Stimulated activated CD4-positive, alpha-beta T cell treated with anti-CD3 and anti-CD28 coated beads, TNF-alpha, amount 100 ng/mL, for 4 hours (primary cell): ENCODE data around the gene SOX9.

Experiments
- DNase-seq, 3 experiments: peaks; one replicate each; pipeline ENCODE4 v3.0.0-alpha.2; 2020; ENCODE audit warnings: low read depth in 3 of 3

SOX9 gene

GRCh38 chr17:72120642-72121163 lies at the start of gene SOX9:
SOX9 (plus strand) TSS chr17:72121020; CDS start chr17:72121392, 372 bp downstream.
- DNase-seq = no peak

GRCh38 chr17:72071330-72071729 lies 49.5 kb upstream of the SOX9 start:
- no peak for DNase-seq

- DNase-seq = no peak
These were observed 44.7 kb upstream of the SOX9 start for GRCh38 chr17:72075995-72076677.

- no peak for DNase-seq
These were observed 44.2 kb upstream of the SOX9 start for GRCh38 chr17:72076678-72077030.

GRCh38 chr17:72077326-72077960 lies 43.4 kb upstream of the SOX9 start:
- no peak for DNase-seq

- no peak for DNase-seq
These were observed 41.1 kb upstream of the SOX9 start for GRCh38 chr17:72079700-72080099.

GRCh38 chr17:72087876-72088275 lies 32.9 kb upstream of the SOX9 start:
- no peak for DNase-seq

GRCh38 chr17:72089453-72089987 lies 31.3 kb upstream of the SOX9 start:
- DNase-seq = no peak

GRCh38 chr17:72090108-72090507 lies 30.7 kb upstream of the SOX9 start:
- DNase-seq = no peak

- DNase-seq = no peak
These were observed 28.0 kb upstream of the SOX9 start for GRCh38 chr17:72092710-72093322.

- no peak for DNase-seq
These were observed 27.1 kb upstream of the SOX9 start for GRCh38 chr17:72093707-72094106.

GRCh38 chr17:72095316-72095715 lies 25.5 kb upstream of the SOX9 start:
- no peak for DNase-seq

GRCh38 chr17:72097144-72097543 lies 23.7 kb upstream of the SOX9 start:
- DNase-seq = no peak

GRCh38 chr17:72099919-72100318 lies 20.9 kb upstream of the SOX9 start:
- no peak for DNase-seq

GRCh38 chr17:72100470-72100869 lies 20.4 kb upstream of the SOX9 start:
- no peak for DNase-seq

GRCh38 chr17:72101526-72101925 lies 19.3 kb upstream of the SOX9 start:
- DNase-seq = no peak

GRCh38 chr17:72102366-72102765 lies 18.5 kb upstream of the SOX9 start:
- no peak for DNase-seq

GRCh38 chr17:72104164-72104862 lies 16.5 kb upstream of the SOX9 start:
- DNase-seq = no peak

GRCh38 chr17:72104863-72105234 lies 16.0 kb upstream of the SOX9 start:
- DNase-seq = no peak

GRCh38 chr17:72107100-72107499 lies 13.7 kb upstream of the SOX9 start:
- DNase-seq = no peak

- DNase-seq = no peak
These were observed 10.4 kb upstream of the SOX9 start for GRCh38 chr17:72110231-72110941.

GRCh38 chr17:72110942-72111318 lies 9.9 kb upstream of the SOX9 start:
- no peak for DNase-seq
